ENCODE measurements around the gene TUBA3C.

Gene TUBA3C

DNA sequence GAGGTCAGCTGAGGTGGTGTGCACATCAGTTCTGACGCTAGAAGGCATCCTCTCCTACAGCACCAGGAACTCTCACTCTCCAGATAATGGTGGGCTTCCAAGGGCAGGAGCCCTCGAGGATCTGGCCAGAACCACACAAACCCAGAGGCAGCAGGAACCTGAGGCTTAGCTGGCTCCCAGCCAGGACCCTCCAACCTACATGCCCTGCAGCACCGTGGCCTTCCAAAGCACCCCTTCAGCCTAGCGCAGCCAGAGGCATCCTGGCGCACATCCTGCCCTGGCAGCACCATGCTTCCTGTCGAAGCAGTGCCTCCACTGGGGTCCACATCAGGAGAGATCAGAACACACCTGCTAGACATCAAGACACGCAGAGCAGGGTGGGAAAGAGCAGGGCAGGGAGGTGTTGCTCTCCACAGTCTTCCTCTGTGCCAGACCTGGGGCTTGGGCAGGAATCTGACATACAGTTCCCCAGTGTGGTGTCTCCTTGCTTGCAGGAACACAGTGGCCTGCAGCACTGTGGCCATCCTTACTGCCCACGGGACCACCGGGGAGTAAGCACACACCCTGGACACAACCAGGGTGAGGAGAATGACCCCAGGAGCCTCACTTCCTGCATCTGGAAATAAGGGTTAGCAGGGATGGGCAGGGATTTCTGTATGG lies 21.7 kb downstream of the TUBA3C start:
- DNase-seq, result no peak

DNA sequence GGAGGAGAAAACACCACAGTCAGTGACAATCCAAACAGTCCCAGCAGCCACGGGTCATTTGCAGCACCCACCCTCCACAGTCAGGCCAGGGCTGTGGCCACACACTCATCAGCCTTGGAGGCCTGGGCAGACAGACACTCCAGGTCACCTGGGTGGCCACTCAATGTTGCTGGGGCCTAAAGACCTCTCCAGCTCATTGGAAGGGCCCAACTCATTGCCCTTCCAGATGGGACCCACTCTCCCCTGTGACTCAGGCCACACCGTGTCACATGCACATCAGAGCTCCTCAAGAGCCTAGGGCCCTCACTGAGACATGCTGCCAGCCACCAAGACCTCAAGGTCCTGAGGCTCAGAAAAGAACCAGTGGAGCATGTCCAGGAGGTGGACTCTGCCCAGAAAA lies 22.4 kb downstream of the TUBA3C start:
- no peak for DNase-seq

DNA sequence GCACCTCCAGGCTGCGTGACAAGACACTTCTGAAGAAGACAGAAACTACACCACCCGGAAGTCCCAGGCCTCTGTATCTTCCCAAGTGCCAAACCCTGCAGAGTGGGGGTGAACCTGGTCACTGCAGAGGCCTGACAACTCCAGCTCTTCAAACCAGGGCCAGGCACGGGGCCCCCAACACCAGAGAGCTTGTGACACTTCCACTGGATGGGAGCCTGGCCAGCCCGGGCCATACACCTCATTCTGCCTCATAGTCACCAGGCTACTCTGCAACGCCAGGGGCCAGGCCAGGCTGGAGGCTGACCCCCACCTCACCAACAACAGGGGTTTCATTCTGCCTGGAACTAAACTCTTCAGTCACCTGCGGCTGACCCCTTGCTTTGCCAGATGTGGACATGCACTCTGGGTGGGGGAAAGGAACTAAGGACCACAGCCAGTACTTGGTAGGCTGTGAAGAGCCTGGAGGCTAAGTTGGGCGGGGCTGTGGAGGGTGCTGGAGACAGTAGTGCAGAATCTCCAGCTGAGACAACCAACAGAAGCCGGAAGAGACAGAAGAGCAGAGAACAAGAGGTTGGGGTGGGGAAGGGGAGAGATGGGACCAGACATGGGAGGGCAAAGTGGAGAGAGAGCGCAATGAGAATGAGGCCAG lies 23.0 kb downstream of the TUBA3C start:
- no peak for DNase-seq

DNA sequence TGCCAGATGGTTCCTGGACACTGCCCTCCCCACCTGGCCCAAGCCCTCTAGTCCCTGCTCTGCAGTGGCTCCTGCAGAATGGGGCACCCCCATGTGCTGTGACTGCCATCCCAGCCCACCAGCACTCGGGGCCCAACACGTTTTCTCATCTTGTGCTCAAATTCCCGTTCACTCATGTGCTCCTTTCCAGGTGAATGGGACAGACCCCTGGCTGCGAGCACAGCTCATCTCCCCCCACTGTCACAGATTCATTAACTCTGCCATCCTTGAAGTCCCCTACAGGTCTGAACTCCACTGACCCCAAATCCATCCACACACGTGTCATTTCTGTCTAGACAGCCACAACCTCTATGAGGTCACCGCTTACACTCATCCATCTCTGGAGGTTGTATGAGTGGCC lies 23.6 kb downstream of the TUBA3C start:
- DNase-seq, result no peak

DNA sequence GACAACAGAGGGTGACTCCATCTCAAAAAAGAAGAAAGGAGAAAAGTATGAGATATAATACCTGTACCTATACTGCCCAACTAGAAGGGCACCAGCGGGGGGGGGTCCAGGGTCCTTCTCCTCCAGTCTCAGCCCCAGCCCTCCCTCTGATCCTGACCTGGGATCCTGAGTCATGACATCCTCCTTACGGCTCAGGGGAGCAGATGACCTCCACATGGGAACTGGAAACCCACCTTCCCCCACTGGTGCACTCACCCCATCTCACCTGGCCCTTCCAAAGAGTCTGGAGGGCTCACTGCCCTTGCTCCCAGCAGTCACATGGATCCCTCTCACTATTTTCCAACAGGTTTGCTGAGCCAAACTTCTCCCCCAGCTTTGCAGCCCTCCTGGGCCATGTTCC lies 24.2 kb downstream of the TUBA3C start:
- DNase-seq, result no peak

DNA sequence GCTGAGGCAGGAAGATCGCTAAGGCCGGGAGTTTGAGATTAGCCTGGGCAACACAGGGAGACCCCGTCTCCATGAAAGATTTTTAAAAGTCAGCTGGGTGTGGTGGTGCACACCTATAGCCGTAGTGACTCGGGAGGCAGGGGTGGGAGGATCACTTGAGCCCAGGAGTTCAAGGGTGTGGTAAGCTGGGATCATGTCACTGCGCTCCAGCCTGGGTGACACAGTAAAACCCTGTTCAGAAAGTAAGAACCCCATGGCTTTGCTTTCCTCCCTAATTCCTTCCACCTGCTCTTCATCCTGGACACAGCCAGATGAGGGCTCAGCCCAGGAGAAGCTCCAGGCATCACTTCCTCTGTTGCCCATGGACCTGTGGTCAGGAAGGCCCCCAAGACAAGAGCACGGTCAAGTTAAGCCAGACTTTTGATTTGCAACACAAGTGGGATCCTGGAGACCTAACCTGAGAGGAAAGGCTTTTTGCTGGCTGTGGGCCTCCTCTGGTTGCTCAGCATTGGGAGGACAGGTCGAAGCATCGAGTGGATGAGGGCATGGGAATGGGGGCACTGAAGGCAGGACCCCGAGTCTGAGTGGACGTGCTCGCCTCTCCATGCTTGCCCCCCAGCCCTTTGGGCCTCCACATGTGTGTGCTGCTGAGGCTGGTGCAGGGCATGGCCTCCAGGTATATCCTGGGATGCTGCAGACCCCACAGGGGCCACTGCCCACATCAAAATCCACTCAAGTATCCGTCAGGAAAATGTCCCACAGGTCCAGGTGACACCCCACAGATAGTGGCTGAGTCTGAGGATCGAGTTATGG lies 25.4 kb downstream of the TUBA3C start:
- DNase-seq, result no peak

DNA sequence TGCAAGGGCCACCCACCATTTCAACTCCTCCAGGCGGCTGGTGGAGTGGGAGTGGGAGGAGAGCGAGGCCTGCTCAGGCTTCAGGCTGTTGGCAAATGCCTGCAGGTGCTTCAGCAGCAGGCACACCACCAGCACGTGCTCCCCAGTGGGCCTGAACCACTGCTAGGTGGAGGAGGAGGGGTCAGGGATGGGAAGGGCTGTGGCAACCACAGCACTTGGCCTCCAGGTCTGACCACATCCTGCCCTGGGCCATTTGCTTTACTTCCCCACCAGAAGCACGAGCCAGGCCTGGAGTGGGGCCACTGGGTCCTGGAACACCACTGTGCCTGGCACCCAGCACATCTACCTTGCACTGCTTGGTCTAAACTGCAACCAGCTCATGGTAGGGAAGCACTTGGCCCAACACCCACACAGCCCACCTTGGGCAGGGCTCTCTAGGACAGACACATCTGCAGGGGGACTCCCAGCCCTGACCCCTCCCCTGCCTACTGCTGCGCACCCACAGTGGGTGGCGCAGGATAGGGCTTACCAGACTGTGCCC lies 26.2 kb downstream of the TUBA3C start:
- DNase-seq, result peak; percentile 15

DNA sequence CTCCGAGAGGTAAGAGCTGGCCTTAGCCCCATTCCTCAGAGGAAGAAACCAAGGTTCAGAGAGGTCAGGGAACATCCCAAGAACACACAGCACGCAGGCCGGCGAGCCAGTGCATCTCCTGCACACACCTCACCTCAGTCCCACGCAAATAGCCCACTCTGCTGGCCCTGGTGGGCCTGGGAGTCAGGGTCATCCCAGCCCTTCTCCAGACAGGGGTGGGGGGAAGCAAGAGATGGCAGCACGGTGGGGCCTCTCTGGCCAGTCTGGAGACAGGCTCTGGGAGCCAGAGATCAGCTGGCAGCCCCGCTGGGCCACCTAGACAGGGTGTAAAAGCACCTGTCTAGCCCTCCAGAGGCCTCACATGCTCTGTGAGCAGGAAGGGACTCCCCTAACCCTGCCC lies 26.8 kb downstream of the TUBA3C start:
- no peak for DNase-seq

DNA sequence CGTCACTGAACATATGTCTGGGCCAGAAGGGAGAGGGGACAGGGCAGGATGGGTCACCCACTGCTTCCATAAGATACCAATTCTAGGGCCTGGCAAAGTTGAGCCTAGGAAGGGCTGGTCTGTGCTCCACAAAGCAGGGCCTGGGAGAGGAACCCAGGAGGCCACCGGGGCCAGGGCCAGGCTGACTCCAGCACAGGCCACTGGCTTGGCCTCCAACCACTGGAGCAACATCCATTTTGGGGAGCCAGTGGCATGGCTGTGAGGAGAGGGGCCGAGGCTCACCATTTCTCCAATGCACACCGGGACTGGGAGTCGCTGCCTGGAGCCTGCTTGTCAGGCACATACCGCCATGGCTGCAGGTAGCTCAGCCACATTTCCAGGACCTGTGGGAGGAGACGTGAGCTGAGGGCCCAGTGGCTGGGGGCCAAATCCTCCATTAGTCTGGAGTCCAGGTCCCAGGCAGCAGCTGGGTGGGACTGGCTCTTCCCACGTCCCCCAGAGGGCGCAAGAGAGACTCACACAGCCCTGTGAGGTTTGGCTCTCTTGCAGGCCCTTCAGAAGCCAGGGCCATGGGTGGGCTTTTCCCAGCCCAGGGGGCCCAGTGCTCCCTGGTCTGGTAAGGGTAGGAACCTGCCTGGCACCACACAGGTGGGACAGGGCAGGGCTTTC lies 27.7 kb downstream of the TUBA3C start:
- DNase-seq, result no peak

DNA sequence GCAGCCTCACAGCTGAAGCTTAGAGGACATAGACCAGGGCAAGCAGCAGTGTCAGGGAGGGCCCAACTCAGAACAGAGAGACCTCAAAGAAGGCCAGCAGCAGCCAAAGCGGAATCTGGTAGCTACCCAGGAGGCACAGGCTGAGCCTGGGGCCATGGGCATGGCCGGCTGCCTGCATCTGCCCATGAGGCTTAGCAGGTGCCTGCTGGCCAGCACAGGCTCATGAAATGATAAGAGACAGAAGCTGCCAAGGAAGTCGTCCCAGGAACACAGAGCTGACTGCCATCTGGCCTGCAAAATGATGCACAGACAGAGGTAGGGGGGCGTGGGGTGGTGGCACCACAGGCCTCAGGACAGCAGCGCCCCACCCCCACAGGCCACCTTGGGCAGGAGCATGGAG lies 29.2 kb downstream of the TUBA3C start:
- DNase-seq, result no peak

DNA sequence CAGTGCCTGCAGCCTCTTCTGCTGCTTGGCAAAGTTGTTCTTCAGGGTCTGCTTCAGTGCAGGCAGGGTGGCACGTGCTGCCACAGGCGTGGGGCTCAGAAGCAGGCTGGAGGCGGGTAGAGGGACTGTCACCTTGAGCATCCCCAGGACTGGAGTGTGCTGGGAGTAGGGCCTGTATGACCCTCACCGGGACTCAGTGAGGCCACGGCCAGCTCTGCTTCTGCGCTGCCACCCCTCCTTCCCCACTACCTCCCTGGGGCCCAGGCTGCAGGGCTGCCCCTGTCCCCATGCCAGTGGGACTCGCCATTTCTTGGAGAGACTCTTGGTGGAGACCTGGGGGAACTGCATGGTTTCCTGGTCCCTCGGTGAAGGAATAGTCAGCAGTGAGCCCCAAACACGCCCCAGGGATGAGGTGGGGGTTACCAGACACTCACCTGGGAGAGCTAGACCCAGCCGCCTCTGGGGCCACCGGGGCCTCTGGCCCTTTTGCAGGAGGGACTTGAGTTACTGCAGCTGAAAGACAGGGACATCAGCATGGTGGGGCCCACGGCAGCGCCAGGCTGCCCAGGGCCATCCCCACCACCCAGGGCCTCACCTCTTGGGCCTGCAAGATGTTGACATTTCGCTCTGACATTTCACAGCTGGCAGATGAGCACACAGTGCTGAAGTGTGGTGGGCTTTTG lies 29.9 kb downstream of the TUBA3C start:
- DNase-seq, result no peak

DNA sequence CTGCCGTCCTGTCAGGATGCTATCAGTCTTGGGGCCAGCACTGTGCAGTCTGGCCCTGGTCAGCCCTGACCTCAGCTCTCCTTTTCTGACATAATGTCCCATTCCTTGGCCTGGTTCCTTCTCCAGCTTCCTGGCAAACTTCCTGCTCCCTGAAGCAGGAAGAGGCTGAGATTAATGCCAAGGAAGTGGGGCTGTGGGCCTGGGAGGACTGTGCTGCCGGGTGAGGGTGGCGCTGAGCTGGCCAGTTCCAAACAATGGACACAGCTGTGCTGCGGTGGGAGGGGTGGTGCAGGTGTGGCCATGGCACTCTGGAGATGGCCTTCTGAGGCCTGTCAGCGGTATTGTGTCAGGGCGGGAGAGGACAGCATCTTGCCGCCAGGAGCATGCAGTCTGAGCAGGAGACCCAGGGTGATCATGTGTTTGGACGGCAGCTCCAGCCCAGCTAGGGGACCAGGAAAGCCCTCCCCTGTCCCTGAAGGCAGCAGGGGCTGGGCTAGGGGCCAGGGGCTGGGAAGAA lies 30.9 kb downstream of the TUBA3C start:
- DNase-seq, result no peak

DNA sequence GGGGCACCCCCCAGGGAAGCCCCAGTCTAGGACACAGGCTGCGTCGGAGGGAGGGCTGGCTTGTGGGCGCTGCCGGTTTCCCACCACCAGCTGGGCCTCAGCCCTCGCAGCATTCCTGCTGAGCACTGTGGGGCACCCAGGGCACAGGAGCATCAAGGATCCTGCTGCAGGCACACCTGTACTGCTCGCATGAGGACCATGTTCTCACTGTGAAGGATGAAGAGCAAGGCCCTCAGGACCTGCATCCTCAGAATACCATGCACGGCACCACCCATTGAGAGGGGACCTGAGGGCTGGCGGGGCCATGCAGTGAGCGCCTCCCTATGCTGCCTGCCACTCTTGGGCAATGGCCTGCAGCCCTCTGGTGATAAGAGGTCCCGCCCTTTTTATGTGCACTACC lies 31.4 kb downstream of the TUBA3C start:
- no peak for DNase-seq

DNA sequence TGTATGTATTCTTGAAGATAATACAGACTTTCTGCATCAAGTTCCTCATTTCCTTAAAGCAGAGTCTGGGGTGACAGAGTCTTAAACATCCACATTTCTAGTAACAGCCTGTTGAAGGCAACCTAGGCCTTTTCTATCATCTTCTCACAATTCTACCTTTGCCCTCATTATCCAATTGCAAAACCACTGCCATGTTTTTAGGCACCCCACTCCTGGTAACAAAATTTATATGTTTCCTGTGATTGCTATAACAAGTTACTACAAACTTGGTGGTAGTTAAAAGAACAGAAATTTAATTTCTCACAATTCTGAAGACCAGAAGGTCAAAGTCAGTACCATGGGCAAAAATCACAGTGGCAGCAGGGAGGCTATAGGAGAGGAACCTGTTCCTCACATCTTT lies 33.1 kb downstream of the TUBA3C start:
- DNase-seq, result no peak
